Stromal cell of bone marrow (primary cell): ENCODE measurements around the gene HOXA3.

Experiments
- DNase-seq: peaks from one replicate; pipeline ENCODE4 v3.0.0-alpha.2; 2012; ENCODE audit warnings: low read depth

HOXA3 gene

DNA sequence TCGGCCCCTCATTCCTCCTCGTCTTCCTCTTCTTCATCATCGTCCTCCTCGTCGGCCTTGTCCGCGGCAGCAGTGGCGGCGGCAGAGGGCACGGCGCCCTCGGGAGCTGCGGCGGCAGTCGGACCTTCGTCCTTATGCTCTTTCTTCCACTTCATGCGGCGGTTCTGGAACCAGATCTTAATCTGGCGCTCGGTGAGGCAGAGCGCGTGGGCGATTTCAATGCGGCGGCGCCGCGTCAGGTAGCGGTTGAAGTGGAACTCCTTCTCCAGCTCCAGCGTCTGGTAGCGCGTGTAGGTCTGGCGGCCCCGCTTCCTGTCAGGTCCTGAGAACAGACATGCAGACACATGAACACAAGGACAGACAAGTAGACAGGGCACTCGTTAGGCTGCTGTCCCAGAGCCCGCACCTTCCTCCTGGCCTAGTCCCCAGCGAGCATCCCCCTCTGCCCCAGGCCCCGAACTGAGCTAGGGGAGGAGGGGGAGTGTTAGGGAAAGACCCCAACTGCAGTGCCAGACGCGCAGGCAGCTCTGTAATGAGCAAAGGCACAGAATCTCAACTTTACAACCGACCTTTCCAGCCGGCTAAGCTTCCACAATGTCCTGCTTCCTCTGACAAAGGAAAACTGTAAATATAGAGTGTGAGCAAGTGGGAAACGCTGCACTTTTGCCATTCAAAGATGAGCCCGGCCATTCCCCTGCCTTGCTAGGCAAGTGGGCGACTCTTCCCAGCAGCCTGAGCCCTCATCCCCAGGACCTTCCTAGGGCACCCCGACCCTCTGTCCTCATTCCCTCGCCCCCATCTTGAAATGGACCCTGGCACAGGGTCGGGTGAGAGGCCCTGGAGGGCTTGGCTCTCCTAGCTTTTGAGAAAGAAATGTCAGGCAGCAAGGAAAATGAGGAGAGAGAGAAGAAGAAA, 2.8 kb upstream of the HOXA3 start:
- DNase-seq, result no peak

DNA sequence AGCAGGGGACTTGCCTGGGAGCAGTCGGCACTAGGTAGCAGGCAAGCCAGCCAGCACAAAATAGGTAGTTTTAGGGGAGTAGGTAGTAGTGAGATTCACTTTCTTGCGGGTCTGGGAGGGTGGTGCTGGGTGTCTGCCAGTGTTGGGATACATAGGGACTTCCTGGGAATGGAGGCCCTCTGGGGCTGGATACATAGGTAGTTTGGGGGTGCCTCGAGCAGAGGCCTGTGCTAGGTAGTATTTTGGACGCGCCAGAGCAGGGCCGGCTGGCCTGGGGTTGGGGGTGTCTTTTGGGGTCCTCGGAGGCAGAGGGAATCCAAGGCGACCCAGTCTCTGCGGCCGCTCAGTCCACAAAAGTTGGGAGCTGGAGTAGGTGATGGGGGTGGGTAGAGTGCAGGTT, 2.0 kb upstream of the HOXA3 start:
- DNase-seq, result no peak

DNA sequence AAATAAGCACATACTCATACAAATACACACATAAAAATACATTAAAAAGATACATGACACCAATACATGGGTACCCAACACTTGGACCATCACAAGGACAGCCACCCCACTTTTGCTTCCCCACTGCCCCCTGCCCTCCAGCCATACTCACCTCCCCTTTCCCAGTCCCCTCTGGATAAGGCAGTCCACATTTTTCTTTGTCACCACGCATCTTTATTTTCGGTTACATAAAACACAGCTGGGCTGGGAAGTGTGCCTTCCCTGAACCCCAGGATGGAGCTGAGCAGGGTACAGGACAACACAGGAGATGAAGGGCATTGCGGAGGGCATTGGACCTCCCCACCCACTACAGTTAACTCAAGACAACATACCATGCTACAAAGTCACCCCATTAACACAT, 1.1 kb upstream of the HOXA3 start:
- DNase-seq, result no peak

- DNase-seq, result no peak
These were observed 546 bp upstream of the HOXA3 start for GRCh38 chr7:27152816-27153442.

- DNase-seq, result no peak
These were observed 947 bp downstream of the HOXA3 start for GRCh38 chr7:27151341-27151930.

DNA sequence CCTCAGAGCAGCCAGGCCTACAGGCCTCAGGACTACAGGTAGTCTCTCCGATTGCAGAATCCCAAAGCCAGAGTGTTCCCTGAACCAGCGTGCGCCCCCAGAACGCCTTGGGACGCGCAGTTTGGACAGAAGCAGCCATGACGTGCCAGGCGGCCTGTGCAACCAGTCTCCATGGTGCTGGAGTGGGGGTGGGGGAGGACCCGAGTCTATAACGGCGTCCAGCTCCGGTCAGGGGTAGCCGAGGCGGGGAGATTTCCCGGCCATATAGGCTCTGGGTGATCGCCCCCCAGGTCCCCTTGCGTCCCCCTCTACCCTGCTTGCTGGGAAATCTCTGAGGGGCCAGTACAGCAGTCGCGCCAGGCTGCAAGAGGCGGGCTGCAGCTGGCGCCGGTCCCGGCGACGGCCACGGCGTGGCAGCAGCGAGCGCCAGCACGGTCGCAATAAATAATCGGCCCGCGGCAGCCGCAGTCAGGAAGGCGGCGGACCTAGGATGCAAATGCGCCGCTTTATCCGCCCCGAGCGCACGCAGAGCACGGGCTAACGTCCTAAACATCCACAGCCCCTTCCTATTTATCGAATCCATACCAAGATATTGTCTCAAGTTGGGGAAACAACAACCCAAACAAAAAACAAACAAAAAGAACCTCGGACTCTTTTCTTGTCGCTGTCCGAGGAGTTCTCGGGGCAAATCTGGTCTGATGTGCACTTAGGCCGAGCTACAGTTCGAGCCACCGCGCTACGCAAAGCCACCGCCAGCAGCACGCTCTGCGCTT, 1.6 kb downstream of the HOXA3 start:
- DNase-seq, result peak; percentile 65

DNA sequence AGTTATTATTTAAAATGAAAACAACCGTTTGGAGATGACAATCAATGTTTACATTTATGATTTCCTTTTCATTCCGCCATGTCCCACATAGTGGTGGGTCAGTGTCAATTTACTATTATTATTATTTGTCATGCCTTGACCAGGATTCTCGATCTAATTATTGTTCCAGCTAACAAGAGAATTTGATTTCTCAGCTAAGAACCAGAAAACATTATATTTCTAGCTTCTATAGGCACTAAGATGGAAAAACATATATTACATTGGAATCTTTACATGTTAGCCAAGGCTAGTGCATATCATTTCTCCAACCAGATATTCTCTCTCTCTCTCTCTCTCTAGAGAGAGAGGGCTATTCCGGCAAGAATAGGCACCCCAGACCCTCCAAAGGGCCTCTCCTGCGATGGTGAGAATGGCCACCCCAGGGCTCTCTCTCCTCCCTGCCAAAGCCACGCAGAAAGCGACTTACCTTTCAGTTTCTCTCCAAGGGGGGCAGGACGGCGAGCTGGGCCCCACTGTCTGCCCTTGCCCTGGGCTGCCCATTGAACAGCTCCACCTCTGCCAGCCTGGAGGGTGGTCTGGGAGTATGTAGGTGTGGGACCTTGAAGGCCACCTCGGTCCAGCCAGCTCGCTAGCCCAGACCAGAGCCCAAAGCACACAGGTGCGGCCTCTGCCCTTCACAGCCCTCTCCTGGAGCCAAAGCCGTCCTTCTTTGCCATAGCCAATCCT, 2.4 kb downstream of the HOXA3 start:
- no peak for DNase-seq

DNA sequence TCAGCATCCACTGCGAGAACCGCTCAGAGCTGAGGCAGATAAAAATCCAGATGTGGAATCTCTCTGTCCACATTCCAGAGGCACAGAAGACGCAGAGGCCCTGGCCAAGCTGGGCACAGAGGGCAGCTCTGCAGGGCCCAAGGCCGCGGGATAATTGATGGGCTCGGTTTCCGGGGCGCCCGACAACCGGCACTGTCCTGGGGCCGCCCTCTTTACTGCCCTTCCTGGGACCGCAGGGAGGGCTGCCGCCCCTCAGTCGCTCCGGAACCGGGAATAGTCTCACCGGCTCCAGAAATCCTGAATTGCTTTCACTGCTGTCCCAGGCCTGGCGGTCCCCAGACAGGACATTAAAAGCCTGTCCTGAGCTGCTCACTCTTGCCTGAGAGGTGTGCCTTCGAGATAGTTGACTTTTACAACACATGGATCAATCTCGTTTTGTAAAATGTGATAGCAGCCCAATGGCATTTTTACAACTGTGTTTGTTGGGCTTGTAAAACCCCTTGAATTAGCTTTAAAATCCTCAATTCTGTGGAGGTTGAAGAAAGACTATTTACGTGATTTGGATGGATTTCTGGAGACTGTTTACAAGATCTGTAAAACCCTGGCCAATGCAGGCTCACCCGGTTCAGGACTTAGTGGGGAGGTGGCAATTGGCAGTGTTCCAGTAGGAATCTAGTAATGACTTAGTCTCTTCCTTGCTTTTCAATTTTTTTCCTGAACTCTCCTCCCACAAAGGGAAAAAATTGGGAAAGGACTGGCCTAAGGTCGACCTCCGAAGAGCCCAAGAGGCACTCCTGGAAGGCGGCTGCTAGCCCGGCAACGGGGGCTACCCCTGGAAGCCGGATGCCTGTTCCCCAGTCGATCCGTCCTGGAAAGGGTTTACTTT, 3.4 kb downstream of the HOXA3 start:
- DNase-seq, result no peak

- no peak for DNase-seq
These were observed 4.2 kb downstream of the HOXA3 start for GRCh38 chr7:27148031-27148755.

GRCh38 chr7:27147199-27148030, 5.0 kb downstream of the HOXA3 start, which contains the start of gene HOXA6:
Gene HOXA6, minus strand, starts transcription at chr7:27147774. Its CDS starts 25 bp downstream, at chr7:27147749.
- no peak for DNase-seq

DNA sequence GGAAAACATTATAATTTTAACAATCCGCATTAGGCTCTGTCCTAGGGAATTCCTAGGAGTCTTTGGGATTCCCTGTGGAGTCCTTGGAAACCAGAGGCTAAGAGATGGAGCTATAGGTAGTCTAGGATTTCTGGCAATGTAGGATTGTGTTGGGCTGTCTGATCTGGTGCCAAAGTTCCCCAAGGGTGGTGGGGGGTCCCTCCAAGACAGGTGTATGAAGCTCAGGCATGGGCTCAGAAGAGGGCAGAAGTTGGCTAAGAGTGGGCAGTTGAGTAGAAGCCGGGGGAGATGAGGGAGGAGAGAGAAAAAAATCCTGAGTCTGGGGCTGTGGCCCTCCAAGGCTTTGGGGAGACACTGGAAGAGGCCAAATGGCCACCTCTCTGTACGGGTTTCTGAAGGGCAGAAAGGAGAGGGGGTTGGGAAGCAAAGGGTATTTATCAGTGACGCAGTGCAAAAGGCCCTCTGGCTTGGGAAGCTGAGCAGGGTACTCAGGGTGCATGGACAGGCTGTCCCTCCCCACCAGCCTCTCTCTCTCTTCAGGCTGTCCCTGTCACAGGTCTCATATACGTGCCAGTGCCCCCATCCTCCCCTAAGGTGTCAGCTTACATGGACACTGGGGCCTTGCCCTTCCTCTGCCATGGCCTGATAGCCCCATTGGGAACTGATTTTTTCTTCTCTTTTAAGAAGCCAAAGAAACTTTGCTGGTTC, 5.7 kb downstream of the HOXA3 start:
- no peak for DNase-seq

- DNase-seq, result no peak
These were observed 6.4 kb downstream of the HOXA3 start for GRCh38 chr7:27145914-27146412.

DNA sequence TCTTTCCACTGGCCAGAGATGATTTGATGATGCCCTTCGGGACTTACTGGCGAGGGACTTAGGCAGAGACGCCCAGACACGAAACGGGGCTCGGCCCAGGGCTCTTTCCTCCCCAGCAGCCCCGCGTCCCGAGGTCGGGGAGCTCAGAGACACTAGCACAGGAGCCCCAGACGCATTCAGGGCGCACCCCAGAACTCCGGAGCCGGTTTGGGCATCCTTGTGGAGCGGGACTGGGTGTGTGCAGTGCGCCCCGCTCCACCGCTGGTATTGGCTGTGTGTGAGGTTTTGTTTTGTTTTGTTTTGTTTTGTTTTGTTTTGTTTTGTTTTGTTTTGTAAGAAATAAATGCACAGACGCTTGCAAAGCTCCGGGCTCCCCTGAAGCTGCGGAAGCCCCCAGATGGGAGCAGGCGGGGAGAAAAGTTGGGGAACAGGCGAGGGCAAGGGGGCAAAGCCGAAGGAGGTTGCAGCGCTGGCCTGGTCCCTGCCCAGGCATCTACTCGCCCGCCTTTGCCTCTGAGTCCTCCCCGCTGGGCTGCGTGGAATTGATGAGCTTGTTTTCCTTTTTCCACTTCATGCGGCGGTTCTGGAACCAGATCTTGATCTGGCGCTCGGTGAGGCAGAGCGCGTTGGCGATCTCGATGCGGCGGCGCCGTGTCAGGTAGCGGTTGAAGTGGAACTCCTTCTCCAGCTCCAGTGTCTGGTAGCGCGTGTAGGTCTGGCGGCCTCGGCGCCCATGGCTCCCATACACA, 7.0 kb downstream of the HOXA3 start:
- DNase-seq, result no peak

GRCh38 chr7:27144781-27145164, 7.6 kb downstream of the HOXA3 start:
- no peak for DNase-seq

DNA sequence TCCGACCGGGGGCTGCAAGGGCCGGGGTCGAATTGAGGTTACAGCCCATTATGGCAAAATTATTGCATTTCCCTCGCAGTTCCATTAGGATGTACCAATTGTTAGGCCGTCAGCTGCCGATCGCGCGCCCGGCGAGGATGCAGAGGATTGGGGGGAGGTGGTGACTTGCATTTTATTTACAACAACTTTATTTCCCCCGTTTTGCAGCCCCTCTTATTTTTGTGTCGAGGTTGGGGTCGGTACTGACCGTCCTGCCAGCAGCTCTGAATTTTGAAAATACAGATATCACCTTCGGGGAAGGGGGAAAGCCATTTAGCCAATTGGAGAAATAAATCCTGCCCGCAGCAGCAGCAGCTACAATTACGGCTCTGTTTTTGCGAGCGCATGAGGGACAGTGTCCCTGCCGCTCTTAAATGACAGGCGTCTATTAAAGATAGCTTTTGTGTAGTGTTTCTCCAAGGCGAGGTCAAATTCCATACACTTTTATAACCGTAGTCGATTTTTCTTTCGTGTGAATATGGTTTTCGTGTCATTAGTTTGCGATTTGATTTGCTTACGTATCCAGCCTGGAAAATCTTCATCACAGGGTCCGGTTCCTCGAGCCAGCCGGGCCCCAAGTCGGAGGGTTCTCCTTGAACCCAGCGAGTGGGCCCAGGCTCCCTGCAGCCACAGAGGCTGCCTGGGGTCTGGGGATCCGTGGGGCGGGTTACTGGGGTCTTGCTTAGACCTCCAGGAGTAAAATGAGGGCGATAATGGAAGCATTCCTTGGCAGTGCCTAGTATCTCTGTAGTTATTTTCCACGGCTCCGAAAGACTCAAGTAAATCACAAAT, 8.2 kb downstream of the HOXA3 start:
- DNase-seq, result no peak
